T-helper 1 cell treated with Interleukin-12 subunit alpha and Interleukin-12 subunit beta and Interleukin-4 antibody, amounts not matched to agents 30 ng/mL and 1 ng/mL, for 36 hours (primary cell): Measurements from ENCODE around the gene IQCE. TPM values are rescaled to one million over a fixed set of nuclear protein-coding genes. Genes with fewer than 3 reads are reported as not detected.

Source experiments
- intact Hi-C: fragments of 100-400 bp; cut with micrococcal nuclease; formaldehyde crosslinking; loops from one replicate; pipeline ENCODE4 v1.15.1; 2024
- total RNA-seq: library from RNA; stranded (reverse); gene quantifications from 2 replicates; pipeline ENCODE4 v1.2.3, GENCODE V29; 2022

IQCE gene
- total RNA-seq, 1 donor from 2014 or later: 14.9 TPM

DNA sequence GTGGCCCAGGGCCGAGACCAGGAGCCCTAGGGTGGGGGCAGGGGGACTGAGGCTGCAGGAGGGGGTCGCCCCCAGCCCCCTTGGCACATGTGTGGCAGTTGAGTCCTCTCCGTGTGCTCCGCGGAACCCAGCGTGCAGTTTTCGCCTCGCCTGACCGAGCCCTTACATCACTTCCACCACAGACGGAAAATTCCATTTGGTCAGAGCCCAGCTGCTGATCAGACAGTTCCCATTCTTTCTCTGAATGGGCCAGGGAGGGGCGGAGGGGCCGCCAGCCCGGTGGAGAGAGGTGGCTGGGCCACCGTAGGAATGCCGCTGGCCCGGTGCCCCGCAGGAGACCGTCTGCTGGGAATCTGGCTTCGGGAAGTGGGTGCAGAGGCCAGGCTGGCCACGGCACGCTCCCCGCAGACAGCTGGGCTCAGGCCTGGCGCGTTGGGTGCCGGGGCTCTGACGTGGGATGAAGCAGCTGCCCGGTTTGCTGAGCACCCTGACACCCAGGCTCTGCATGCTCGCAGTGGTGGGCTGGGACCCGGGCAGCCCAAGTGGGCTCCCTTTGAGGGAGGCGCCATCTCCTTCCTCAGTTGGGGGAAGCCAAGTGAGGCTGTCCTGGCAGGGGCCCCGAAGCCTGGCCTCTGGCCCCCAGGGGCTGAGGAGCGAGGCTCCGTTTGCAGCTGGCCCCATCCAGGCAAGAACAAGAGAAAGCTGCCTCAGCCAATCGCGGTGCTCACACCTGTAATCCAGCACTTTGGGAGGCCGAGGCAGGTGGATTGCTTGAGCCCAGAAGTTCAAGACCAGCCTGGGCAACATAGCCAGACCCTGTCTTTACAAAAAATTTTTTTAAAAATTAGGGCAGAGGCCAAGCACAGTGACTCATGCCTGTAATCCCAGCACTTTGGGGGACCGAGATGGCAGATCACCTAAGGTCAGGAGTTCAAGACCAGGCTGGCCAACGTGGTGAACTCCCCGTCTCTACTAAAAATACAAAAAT is 82.9 kb downstream of the IQCE start:
- intact Hi-C loops: no loop called here

DNA sequence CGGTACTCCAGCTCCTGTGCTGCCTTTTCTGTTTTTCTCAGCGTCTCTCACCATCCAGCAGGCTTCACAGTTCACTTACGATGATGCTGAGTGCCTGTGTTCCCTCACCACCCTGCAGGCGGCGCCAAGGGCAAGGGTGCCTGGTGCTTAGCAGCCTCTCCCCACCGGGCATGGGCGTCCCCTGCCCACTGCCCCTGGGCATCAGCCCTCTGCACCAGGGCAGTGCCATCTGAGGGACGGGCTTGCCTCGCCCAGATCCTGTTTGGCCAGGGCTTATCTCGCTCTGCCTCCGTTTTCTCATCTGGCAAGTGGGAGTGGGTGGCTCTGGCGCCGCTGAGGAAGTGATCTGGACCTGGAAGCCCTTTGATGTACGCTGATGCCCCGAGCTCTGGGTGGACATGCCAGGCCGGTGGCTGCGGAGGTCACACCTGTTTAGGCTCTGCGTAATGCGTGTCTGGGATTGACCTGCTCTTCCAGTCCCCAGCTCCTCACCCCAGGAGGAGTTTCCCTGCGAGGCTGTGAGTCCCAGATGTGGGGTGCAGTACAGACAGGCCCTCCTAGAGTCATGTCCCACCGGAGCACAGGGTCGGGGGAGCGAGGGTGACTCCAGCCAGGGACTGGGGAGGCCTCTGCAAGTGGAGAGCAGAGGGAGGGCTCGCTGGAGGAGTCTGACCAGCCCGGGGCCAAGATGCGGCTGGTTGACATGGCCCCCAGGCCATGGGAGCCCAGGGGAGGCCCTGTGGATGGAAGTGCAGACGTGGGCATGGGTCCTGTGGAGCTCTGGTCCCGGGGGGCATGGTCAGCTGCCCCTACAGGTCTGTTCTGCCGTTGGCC is 84.8 kb downstream of the IQCE start:
- intact Hi-C loops: no loop called here

DNA sequence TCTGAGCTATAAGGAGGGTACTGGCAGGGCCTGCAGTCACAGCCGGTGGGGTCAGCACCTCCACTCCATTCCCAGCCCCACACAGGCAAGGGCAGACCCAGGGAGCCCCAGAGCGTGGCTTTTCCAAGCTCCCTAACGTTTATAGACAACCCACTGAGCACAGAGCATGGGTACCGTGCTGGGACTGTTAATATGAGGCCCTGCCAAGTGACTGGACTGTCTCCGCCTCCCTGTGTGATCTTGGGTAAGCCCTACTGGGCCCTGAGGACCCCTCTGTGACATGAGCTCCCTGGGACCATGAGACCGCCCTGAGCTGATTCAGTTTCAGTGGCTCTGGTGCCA is 85.4 kb downstream of the IQCE start:
- intact Hi-C loops: no loop called here

DNA sequence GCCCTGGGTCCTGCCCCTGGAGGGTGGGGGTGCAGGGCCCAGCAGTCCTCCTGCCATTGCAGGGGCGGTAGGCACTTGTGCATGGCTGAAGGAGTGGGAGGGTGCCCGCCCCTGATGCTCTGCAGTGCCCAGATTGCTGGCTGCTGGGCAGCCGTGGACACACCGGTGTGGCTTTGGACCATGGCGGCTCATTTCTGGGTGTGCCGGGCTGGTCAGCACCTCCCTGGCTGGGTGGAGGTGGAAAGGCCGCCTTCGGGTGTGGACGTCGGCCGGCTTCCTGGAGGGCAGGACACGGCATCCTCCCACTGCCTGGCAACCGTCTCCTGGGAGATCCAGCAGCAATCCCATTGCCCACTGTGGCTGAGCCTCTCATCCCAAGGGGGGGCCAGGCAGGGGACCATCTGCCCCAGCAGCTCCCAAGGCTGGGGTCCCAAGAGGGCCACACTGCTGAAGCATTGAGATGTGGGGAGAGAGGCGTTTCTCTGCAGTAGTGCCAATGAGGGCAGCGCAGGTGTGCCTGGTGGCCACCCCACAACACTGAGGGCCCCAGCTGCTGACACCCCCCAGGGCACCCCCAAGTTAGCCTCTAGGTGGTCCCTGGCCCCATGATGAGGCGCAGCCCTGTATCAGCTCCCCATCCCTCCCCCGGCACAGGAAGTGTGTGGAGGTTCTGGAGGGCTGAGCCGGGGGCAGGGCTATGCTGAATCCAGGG is 85.9 kb downstream of the IQCE start:
- intact Hi-C loops: no loop called here

DNA sequence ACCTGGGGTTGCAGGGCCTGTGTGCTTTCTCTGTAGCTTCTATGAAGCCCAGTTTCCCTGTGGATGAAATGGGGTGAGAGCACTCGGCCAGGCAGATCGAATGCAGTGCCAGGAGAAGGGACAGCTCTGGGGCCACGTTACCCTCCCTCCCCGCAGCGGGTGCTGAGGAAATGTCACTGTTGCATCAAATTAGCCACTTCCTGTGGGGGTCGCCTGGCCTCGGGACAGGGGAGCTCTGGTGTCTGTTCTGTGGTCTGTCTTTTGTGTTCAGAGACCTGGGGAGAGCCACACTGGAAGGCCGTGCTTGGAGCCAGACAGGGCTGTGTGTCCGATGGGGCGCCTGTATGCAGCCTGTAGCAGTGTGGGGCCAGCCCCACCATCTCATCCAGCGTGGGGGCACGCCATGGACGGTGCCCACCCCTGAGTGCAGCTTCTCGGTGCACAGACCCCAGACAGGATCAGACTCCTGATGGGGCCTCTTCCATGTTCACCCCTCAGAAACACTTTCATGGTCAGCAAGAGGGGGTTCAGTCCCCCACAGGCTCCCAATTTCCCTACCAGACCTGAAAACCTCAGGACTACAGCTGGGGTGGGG is 86.6 kb downstream of the IQCE start:
- intact Hi-C loops: no loop called here

DNA sequence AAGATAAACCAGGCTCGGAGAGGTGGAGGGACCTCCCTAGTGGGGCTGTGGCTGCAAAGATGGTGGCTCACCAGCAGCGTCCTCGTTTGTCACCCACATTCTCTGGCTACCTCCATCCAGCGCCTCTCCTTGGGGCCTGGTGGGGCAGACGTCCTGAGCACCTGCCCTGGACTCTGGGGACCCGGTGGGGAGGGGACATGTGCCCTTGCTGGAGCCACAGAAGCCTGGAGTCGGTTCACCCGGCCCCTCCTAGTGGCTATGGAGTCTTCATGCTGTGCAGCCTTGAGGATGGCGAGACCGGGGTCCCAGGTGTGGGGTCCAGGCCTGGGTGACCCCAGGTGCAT is 87.5 kb downstream of the IQCE start:
- intact Hi-C loops: no loop called here

DNA sequence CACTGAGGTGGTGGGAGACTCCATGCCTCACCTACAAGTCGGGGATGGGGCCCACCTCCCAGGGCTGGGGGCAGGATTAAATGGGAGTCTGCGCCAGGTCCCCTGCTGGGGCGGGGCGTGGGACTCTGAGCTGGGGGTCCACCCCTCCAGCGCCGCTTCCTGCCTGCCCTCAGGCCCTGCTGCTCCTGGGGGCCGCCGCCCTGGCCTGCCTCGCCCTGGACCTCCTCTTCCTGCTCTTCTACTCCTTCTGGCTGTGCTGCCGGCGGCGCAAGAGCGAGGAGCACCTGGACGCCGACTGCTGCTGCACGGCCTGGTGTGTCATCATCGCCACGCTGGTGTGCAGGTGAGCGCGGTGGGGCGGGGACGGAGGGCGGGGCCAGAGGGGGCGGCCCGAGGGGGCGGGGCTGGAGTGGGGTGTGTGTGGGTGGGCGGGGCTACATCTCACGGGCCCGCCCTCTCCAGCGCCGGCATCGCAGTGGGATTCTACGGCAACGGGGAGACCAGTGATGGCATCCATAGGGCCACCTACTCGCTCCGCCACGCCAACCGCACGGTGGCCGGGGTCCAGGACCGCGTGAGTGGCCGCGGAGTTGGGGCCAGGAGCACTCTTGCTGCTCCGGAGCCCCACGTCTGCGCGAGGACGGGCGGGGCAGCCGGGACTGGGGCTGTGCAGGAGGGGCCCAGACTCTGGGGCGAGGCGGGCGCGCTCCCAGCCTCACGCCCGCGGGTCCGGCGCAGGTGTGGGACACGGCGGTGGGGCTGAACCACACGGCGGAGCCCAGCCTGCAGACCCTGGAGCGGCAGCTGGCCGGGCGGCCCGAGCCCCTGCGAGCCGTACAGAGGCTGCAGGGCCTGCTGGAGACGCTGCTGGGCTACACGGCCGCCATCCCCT is 88.1 kb downstream of the IQCE start:
- intact Hi-C loops: no loop called here

DNA sequence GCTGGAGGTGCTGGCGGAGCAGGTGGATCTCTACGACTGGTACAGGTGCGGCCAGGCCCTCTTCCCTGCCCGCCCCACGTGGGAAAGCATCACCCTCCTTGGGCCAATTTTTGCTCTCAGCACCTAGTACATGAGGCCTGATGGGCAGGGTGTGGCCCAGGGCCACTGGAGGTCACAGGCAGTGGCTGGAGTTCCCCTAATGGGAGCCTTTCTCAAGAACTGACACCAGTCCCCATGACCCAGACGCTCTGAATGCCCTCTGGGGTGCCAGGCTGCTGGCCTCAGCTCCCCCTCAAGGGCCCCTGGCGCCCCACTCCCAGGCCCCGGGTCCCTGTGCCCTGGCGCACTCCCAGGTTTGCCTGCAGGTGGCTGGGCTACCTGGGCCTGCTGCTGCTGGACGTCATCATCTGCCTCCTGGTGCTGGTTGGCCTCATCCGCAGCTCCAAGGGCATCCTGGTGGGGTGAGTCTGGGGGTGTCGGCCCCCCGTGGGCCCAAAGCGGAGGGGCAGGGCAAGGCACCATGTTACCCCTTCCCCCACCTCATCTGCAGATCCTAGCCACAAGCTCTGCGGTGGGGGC is 88.9 kb downstream of the IQCE start:
- intact Hi-C loops: no loop called here

DNA sequence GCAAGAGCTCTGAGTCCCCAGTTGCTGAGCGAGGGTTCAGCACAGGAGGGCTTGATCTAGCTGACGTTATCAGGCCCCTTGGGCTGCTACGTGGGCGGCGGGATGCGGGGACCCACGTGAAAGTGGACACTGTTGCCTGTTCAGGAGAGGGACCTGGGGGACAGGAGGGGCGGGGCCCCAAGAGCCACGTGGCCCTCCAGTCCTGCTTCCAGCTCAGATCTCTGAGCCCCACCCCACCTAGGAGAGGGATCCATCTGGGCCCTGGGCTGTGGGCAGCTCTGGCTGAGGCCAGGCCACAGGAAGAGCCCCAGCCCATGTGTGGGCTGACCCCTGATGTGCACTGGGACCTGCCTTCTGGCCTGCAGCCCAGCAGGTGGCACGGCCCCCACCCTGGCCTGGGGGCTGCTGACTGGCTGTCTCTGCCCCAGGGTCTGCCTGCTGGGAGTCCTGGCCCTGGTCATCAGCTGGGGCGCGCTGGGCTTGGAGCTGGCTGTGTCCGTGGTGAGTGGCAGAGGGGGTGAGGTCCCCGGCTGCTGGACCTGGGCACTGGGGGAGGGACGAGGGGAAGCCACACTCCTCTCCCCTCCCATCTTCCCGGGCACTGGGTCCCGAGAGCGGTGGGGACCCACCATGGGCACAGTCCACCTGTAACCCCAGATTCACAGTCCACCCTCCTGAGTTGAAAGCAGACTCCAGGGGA is 90.5 kb downstream of the IQCE start:
- intact Hi-C loops: no loop called here

DNA sequence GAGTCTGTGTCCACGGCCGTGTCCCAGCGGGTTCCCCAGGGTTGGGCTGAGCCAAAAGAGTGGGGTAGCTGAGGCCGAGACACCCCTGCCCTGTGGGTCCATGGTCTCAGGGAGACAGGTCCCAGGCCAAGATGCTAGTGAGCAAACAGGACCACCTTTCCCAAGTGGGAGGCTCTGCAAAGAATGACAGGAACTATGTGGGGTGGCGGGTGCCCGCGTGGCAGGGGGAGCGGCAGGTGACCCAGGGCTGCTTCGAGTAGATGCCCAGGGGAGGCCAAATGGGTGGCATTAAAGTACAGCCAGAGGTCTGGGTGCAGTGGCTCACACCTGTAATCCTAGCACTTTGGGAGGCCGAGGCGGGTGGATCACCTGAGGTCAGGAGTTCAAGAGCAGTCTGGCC is 91.2 kb downstream of the IQCE start:
- intact Hi-C loops: no loop called here

DNA sequence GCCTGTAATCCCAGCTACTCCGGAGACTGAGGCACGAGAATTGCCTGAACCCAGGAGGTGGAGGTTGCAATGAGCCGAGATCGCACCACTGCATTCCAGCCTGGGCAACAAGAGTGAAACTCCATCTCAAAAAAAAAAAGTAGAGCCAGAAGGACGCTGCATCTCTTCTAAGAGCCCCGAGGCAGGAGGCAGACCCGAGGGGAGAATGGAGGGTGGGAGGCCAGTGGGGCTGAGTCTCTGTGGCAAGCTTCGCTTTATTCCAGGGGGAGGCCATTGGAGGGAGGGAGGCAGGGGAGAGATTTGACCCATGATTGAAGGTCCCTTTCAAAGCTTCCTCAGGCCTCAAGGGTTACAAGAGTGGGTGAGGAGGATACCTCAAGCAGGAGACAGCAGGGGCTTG is 91.7 kb downstream of the IQCE start:
- intact Hi-C loops: no loop called here

DNA sequence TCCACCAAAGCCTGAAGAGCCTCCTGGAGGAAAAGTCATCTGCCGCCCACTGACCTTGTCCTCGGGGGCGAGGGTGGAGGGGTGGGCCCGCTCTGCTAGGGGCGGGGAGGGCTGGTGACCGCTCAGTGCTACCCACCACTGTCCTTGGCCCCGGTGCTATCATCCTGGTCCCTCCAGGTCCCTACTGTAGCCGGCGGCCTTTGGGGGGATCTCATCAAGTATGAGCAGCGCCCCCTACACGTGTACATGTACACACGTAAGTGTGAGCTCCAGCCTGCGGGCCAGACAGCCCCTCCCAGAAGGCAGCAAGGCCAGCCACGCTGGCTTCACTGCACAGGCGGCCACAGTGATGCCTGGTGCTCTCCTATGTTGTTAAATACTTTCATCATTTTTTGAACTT is 92.6 kb downstream of the IQCE start:
- intact Hi-C loops: no loop called here

DNA sequence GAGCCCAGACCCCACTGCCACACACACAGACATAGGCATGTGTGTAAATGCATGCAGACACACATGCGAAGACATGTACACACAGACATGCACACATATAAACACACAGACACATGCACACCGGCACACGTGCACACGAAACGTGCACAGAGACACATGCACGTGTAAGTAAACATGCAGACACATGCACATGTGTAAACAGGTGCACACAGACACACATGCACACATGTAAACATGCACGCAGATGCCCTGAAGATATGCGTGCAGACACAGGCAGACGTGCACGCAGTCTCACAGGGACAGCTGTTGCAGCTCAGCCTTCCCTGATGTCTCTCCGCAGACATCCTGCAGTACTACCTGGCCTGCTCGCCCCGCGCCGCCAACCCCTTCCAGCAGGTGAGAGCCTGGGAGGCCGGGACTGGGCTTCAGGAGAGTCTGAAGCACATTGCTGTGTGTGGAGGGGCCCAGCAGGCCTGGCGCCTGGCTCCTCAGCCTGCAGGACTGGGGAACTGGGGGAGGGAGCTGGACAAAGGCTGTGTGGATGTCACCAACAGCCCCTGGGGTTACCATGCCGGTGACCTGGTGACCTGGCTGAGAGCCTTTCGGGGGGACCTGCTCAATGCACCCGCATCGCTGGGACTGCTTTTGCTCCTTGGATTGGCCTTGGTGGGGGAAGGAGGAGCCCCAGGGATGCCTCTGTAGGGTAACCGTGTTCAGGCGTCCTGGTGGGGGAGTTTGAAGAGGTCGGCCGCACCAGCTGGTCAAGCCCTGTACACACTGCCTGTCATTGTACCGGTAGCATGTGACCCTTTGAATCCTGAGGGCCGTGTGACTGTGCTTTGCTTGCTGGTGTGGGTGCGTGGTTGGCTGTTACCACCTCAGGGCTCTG is 93.3 kb downstream of the IQCE start:
- intact Hi-C loops: no loop called here

DNA sequence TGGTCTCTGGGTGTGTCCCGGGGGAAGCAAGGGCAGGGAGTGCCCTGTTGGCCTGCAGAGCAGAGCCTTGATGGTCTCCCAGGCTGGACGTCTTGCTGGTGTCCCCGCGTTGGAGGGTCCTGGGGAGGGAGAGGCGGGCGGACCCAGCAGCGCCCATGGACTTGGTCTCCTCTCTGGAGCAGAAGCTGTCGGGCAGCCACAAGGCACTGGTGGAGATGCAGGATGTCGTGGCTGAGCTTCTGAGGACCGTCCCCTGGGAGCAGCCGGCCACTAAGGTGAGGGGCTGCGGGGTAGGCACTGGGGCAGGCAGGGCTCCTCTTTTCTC is 93.9 kb downstream of the IQCE start:
- intact Hi-C loops: no loop called here

DNA sequence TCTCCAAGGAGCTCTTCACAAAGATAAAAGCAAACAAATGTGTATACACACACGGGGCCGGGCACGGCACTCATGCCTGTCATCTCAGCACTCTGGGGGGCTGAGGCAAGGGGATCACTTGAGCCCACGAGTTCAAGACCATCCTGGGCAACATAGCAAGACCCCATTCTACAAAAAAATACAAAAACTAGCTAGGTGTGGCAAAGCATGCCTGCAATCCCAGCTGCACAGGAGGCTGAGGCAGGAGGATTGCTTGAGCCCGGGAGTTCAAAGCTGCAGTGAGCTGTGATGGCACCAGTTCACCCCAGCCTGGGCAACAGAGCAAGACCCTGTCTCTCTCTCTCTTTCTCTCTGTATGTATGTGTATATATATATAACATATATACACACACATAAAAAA is 95.3 kb downstream of the IQCE start:
- intact Hi-C loops: no loop called here

DNA sequence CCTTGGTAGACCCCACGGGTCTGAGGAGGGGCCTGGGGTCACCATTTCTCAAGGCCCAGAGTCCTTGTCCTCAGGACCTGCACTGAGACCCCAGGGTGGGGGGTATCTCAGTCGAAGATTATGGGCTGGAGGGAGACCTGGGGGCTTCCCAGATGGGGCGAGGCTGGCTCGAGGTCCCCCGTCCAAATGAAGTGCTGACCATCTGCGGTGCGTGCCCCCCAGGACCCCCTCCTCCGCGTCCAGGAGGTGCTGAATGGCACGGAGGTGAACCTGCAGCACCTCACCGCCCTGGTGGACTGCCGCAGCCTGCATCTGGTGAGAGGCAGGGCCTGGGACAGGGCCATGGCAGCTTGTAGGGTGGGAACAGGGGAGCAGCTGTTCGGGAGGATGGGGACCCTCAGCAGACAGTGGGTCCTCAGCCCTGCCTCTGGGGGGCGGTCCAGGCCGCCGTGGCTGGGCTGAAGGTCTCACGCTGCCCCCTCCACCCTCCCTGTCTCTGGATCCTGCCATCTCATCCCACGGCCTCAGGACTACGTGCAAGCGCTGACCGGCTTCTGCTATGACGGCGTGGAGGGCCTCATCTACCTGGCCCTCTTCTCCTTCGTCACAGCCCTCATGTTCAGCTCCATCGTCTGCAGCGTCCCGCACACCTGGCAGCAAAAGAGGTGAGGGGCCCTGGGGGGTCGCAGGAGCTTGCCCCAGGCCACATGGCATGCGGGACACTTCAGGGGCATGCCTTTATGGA is 97.3 kb downstream of the IQCE start:
- intact Hi-C loops: no loop called here

DNA sequence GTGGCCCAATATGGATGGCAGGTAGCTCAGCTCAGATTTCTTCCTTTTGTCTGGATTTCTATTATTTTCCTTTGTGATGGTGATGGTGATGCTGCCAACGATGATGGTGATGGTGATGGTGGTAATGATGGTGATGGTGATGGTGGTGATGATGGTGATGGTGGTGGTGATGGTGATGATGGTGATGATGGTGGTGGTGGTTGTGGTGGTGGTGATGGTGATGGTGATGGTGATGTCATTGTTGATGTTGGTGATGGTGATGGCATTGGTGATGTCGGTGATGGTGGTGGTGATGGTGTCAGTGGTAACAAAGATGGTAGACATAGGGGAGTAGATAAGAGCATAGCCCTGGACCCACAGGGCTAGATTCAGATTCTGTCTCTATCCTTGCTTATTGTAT is 98.4 kb downstream of the IQCE start:
- intact Hi-C loops: no loop called here
